CD4-positive, alpha-beta memory T cell (primary cell): ENCODE measurements around the gene CBL. TPM values are rescaled to one million over a fixed set of nuclear protein-coding genes. Genes with fewer than 3 reads are reported as not detected.
A peak's percentile ranks its signal among the peaks of the same experiment; 100 is the strongest.

Experiments used
- CTCF ChIA-PET: fragments of 350-600 bp; sonication (Branson Sonifier 250); formaldehyde crosslinking; loops from one replicate; lab custom pipeline; 2021; ENCODE audit warnings: inconsistent platforms; ENCODE audit not compliant: partially characterized antibody; lab: Charles Lee
- POLR2A ChIA-PET: fragments of 350-600 bp; sonication (Branson Sonifier 250); formaldehyde crosslinking; loops from one replicate; lab custom pipeline; 2021; ENCODE audit not compliant: partially characterized antibody; lab: Charles Lee
- DNase-seq, 5 donors: peaks; one replicate each; pipeline versions ENCODE4 v3.0.0 to v3.0.0-alpha.2; 2020 to 2022; ENCODE audit warnings: mixed read lengths in 1 of 5
- H3K27ac ChIP-seq: one replicate; pipeline ENCODE4 v1.7.0; 2013; ENCODE audit warnings: low read depth, low read length
- H3K27me3 ChIP-seq: 2 replicates; pipeline ENCODE4 v1.7.0; 2013; ENCODE audit warnings: mild to moderate bottlenecking, low read length, moderate library complexity; ENCODE audit not compliant: insufficient read depth
- H3K36me3 ChIP-seq: 2 replicates; pipeline ENCODE4 v1.7.0; 2013; ENCODE audit warnings: mild to moderate bottlenecking, low read length, moderate library complexity; ENCODE audit not compliant: insufficient read depth
- H3K4me1 ChIP-seq: 2 replicates; pipeline ENCODE4 v1.7.0; 2013; ENCODE audit warnings: mild to moderate bottlenecking, low read length, moderate library complexity; ENCODE audit not compliant: insufficient read depth
- H3K4me3 ChIP-seq, 2 donors: one replicate each; pipeline ENCODE4 v1.7.0; 2013; ENCODE audit warnings: low read length in 2 of 2, mild to moderate bottlenecking in 1 of 2
- H3K9me3 ChIP-seq, 2 donors: one replicate each; pipeline ENCODE4 v1.7.0; 2013; ENCODE audit warnings: low read length in 2 of 2, control low read depth in 1 of 2; ENCODE audit not compliant: control insufficient read depth in 1 of 2
- H3K27ac Mint-ChIP-seq, 7 donors: one replicate each; pipeline ENCODE4 v1.8.0; 2020 to 2021; ENCODE audit warnings: mixed read lengths in 7 of 7, mild to moderate bottlenecking in 6 of 7, inconsistent platforms in 3 of 7, moderate library complexity in 3 of 7
- H3K27me3 Mint-ChIP-seq, 2 donors: one replicate each; pipeline ENCODE4 v1.8.0; 2020 to 2021; ENCODE audit warnings: mixed read lengths in 2 of 2
- H3K36me3 Mint-ChIP-seq, 2 donors: one replicate each; pipeline ENCODE4 v1.8.0; 2020 to 2021; ENCODE audit warnings: mixed read lengths in 2 of 2, inconsistent platforms in 1 of 2, mild to moderate bottlenecking in 1 of 2
- H3K4me1 Mint-ChIP-seq, 4 donors: one replicate each; pipeline ENCODE4 v1.8.0; 2020 to 2021; ENCODE audit warnings: mixed read lengths in 4 of 4, mild to moderate bottlenecking in 1 of 4
- H3K4me3 Mint-ChIP-seq, 8 donors: one replicate each; pipeline ENCODE4 v1.8.0; 2020 to 2021; ENCODE audit warnings: mixed read lengths in 8 of 8, mild to moderate bottlenecking in 7 of 8, moderate library complexity in 6 of 8, inconsistent platforms in 3 of 8
- H3K9me3 Mint-ChIP-seq, 8 donors: one replicate each; pipeline ENCODE4 v1.8.0; 2020 to 2021; ENCODE audit warnings: mixed read lengths in 8 of 8, mild to moderate bottlenecking in 5 of 8, inconsistent platforms in 3 of 8, moderate library complexity in 1 of 8
- intact Hi-C: fragments of 100-400 bp; cut with micrococcal nuclease; formaldehyde crosslinking; loops from one replicate; pipeline ENCODE4 v1.15.1; 2023
- polyA plus RNA-seq, 2 donors: library from polyadenylated mRNA; unstranded; fragments of 300-500 nt; fragmentation: Illumina TruSeq; gene quantifications; one replicate each; pipeline ENCODE4 v1.2.3, GENCODE V29; 2021
- total RNA-seq, 2 experiments: library from RNA; stranded (reverse); gene quantifications; one replicate each; pipeline ENCODE4 v1.2.3, GENCODE V29; 2021

CBL gene
- total and polyA plus RNA-seq, 4 experiments from 2014 or later = 3.6 to 39.8 (median 27.6) TPM

GRCh38 chr11:119323532-119324033, 117.4 kb downstream of the CBL start:
- ChIA-PET CTCF (interaction anchor here (0.6 to 11.0 kb wide), 49 partner anchors 8 to 1446 kb away, joined by 3 to 146 read pairs (median 4); partner anchors contain the start of genes C1QTNF5, CBL, MFRP and NLRX1), POLR2A (interaction anchor here (1.0 to 3.5 kb wide), 6 partner anchors 8 to 229 kb away, joined by 3 to 22 read pairs (median 6); partner anchors contain the start of genes CBL, NLRX1 and RNF26)
- H3K27me3 Mint-ChIP-seq = peaks cover 0 to 5% of the 10 kb centered on the region in 2 donors
- peak overlapping the region in 3 of 7 donors; percentile 38 to 82 (median 47) for H3K27ac Mint-ChIP-seq
- H3K9me3 Mint-ChIP-seq = no peaks in the 10 kb centered on the region
- H3K36me3 Mint-ChIP-seq = no peaks in the 10 kb centered on the region
- H3K4me3 ChIP-seq = no peak overlapping the region
- H3K36me3 ChIP-seq = no peaks in the 10 kb centered on the region
- peaks cover 16 to 34% (median 24%) of the 10 kb centered on the region in 4 donors for H3K4me1 Mint-ChIP-seq
- H3K27me3 ChIP-seq = no peaks in the 10 kb centered on the region
- DNase-seq = peak; percentile 69 to 80 (median 74)
- peaks cover 40% of the 10 kb centered on the region for H3K4me1 ChIP-seq
- intact Hi-C loops = loop anchor here (1.0 to 5.0 kb wide), 6 partner anchors 41 to 258 kb away; partner anchors contain the start of genes DPAGT1 and NLRX1
- peak overlapping the region in 4 of 8 donors; percentile 15 to 68 (median 40) for H3K4me3 Mint-ChIP-seq
- no peak overlapping the region for H3K27ac ChIP-seq
- H3K9me3 ChIP-seq = no peaks in the 10 kb centered on the region

- CTCF ChIA-PET = interaction anchor here (0.6 to 11.0 kb wide), 37 partner anchors 9 to 1447 kb away, joined by 3 to 146 read pairs (median 4); partner anchors contain the start of genes C1QTNF5, CBL, NLRX1 and RNF26
- H3K27ac ChIP-seq = no peak overlapping the region
- H3K27me3 ChIP-seq = no peaks in the 10 kb centered on the region
- Mint-ChIP-seq H3K27me3 (peaks cover 0 to 2% of the 10 kb centered on the region in 2 donors), H3K9me3 (no peaks in the 10 kb centered on the region), H3K4me1 (peaks cover 11 to 28% (median 19%) of the 10 kb centered on the region in 4 donors), H3K4me3 (no peak overlapping the region), H3K36me3 (no peaks in the 10 kb centered on the region), H3K27ac (no peak overlapping the region)
- H3K36me3 ChIP-seq = no peaks in the 10 kb centered on the region
- no peaks in the 10 kb centered on the region for H3K9me3 ChIP-seq
- intact Hi-C loops = loop anchor here (5.0 kb wide), 2 partner anchors 42 to 222 kb away; partner anchors contain the start of gene DPAGT1
- POLR2A ChIA-PET = interaction anchor here (1.3 to 2.1 kb wide), 3 partner anchors 9 to 230 kb away, joined by 6 to 8 read pairs (median 6); partner anchors contain the start of gene RNF26
- no peak for DNase-seq
- H3K4me3 ChIP-seq = no peak overlapping the region
- H3K4me1 ChIP-seq = peaks cover 34% of the 10 kb centered on the region
Measured at GRCh38 chr11:119324189-119324588, 118.0 kb downstream of the CBL start.

GRCh38 chr11:119329320-119329719, 123.2 kb downstream of the CBL start:
- H3K27ac ChIP-seq = no peak overlapping the region
- H3K9me3 ChIP-seq = no peaks in the 10 kb centered on the region
- DNase-seq = no peak
- H3K36me3 ChIP-seq = no peaks in the 10 kb centered on the region
- no peaks in the 10 kb centered on the region for H3K27me3 ChIP-seq
- POLR2A ChIA-PET = no interaction called here
- H3K4me3 ChIP-seq = no peak overlapping the region
- Mint-ChIP-seq H3K4me3 (no peak overlapping the region), H3K4me1 (peaks cover 5 to 18% (median 11%) of the 10 kb centered on the region in 4 donors), H3K9me3 (no peaks in the 10 kb centered on the region), H3K36me3 (no peaks in the 10 kb centered on the region), H3K27ac (no peak overlapping the region), H3K27me3 (peaks cover 0 to 2% of the 10 kb centered on the region in 2 donors)
- CTCF ChIA-PET = interaction anchor here (11.0 kb wide), 1 partner anchor 6 kb away, joined by 146 read pairs; the partner anchor contains the start of gene RNF26
- H3K4me1 ChIP-seq = peaks cover 4% of the 10 kb centered on the region
- intact Hi-C loops = no loop called here

- H3K4me3 ChIP-seq = no peak overlapping the region
- Mint-ChIP-seq H3K4me1 (peaks cover 9 to 25% (median 17%) of the 10 kb centered on the region in 4 donors), H3K27me3 (peaks cover 0 to 2% of the 10 kb centered on the region in 2 donors), H3K36me3 (peaks cover 0 to 2% of the 10 kb centered on the region in 2 donors), H3K9me3 (no peaks in the 10 kb centered on the region), H3K27ac (peak overlapping the region in 1 of 7 donors; percentile 49), H3K4me3 (peak overlapping the region in 1 of 8 donors; percentile 54)
- H3K36me3 ChIP-seq = no peaks in the 10 kb centered on the region
- H3K27me3 ChIP-seq = no peaks in the 10 kb centered on the region
- no peak for DNase-seq
- intact Hi-C loops = no loop called here
- no peaks in the 10 kb centered on the region for H3K9me3 ChIP-seq
- no peak overlapping the region for H3K27ac ChIP-seq
- ChIA-PET CTCF (interaction anchor here (11.0 kb wide), 1 partner anchor 5 kb away, joined by 146 read pairs; the partner anchor contains the start of gene RNF26), POLR2A (no interaction called here)
- H3K4me1 ChIP-seq = peaks cover 11% of the 10 kb centered on the region
Measured at GRCh38 chr11:119330237-119330636, 124.1 kb downstream of the CBL start.

- Mint-ChIP-seq H3K4me3 (peak overlapping the region in 7 of 8 donors; percentile 3 to 99 (median 77)), H3K9me3 (no peaks in the 10 kb centered on the region)
- CTCF ChIA-PET = interaction anchor here (0.6 to 9.8 kb wide), 2 partner anchors 7 to 49 kb away, joined by 3 to 146 read pairs; no protein-coding TSS in a partner anchor
Measured at GRCh38 chr11:119332111-119332765, 126.1 kb downstream of the CBL start.

GRCh38 chr11:119334174-119334930, 128.2 kb downstream of the CBL start, which contains the start of gene RNF26:
TSS of gene RNF26 (plus strand) at chr11:119334527. CDS start at chr11:119335123, 596 bp downstream.
- H3K36me3 Mint-ChIP-seq = peaks cover 7 to 8% of the 10 kb centered on the region in 2 donors
- peaks cover 10% of the 10 kb centered on the region in 2 donors for H3K27me3 Mint-ChIP-seq
- peak; percentile 93 to 96 (median 94) for DNase-seq
- H3K9me3 Mint-ChIP-seq = no peaks in the 10 kb centered on the region
- CTCF ChIA-PET = interaction anchor here (0.8 to 9.8 kb wide), 3 partner anchors 9 to 22 kb away, joined by 3 to 146 read pairs (median 6); no protein-coding TSS in a partner anchor
- intact Hi-C loops = loop anchor here (1.0 kb wide), 1 partner anchor 13 kb away; no protein-coding TSS in a partner anchor
- H3K9me3 ChIP-seq = no peaks in the 10 kb centered on the region
- H3K4me3 ChIP-seq = peak within 1 kb of the TSS; percentile 86 to 91
- H3K4me1 Mint-ChIP-seq = peaks cover 12 to 56% (median 36%) of the 10 kb centered on the region in 4 donors
- POLR2A ChIA-PET = interaction anchor here (1.3 to 1.7 kb wide), 4 partner anchors 11 to 239 kb away, joined by 5 to 8 read pairs (median 6); partner anchors contain the start of gene DPAGT1
- peak within 1 kb of the TSS; percentile 97 to 99 (median 98) for H3K4me3 Mint-ChIP-seq
- peaks cover 5% of the 10 kb centered on the region for H3K27me3 ChIP-seq
- H3K27ac Mint-ChIP-seq = peak within 1 kb of the TSS; percentile 92 to 98 (median 98)
- H3K36me3 ChIP-seq = no peaks in the 10 kb centered on the region
- peaks cover 27% of the 10 kb centered on the region for H3K4me1 ChIP-seq
- peak within 1 kb of the TSS; percentile 70 for H3K27ac ChIP-seq

More at GRCh38 chr11:119332111-119332765, 126.1 kb downstream of the CBL start:
- Histone ChIP-seq H3K27ac (no peak overlapping the region), H3K4me3 (no peak overlapping the region), H3K4me1 (peaks cover 18% of the 10 kb centered on the region), H3K9me3 (no peaks in the 10 kb centered on the region), H3K27me3 (no peaks in the 10 kb centered on the region), H3K36me3 (no peaks in the 10 kb centered on the region)
- no peak for DNase-seq
- H3K27me3 Mint-ChIP-seq = peaks cover 0 to 2% of the 10 kb centered on the region in 2 donors
- H3K27ac Mint-ChIP-seq = peak overlapping the region in 4 of 7 donors; percentile 1 to 92 (median 50)
- peaks cover 12 to 40% (median 27%) of the 10 kb centered on the region in 4 donors for H3K4me1 Mint-ChIP-seq
- intact Hi-C loops = no loop called here
- H3K36me3 Mint-ChIP-seq = peaks cover 6 to 7% of the 10 kb centered on the region in 2 donors
- POLR2A ChIA-PET = no interaction called here
